PC-9 (cell line): ENCODE results near the gene KIF5A. TPM values are rescaled to one million over a fixed set of nuclear protein-coding genes. Genes with fewer than 3 reads are reported as not detected.

Experiments
- BruUV-seq: library from RNA; stranded (reverse); fragments of 400-500 nt; replicated peaks from 2 replicates; lab custom pipeline; 2021; lab: Mats Ljungman, UMichigan
- CTCF ChIA-PET: fragments of 300-600 bp; sonication (Branson Sonifier 250); formaldehyde crosslinking; loops from one replicate; lab custom pipeline; 2022; ENCODE audit warnings: antibody characterized with exemption; lab: Charles Lee
- POLR2A ChIA-PET: fragments of 300-600 bp; sonication (Branson Sonifier 250); formaldehyde crosslinking; loops from one replicate; lab custom pipeline; 2022; ENCODE audit warnings: antibody characterized with exemption; ENCODE audit not compliant: unreplicated experiment; lab: Charles Lee
- DNase-seq, 2 experiments: peaks; one replicate each; pipeline versions ENCODE4 v3.0.0 to v3.0.0-alpha.2; 2015 to 2022; ENCODE audit warnings: mixed read lengths in 1 of 2
- H2AFZ ChIP-seq: fragments of 200-600 bp; sonication (generic); 2 replicates; pipeline ENCODE4 v1.8.1; 2017; ENCODE audit warnings: antibody characterized with exemption
- H3F3A ChIP-seq: fragments of 200-600 bp; sonication (generic); 2 replicates; pipeline ENCODE4 v1.8.1; 2017; ENCODE audit warnings: antibody characterized with exemption, mild to moderate bottlenecking, low read depth; ENCODE audit not compliant: insufficient read depth
- H3K27ac ChIP-seq: fragments of 200-600 bp; sonication (generic); 2 replicates; pipeline ENCODE4 v1.6.1; 2016; ENCODE audit warnings: mixed run types
- H3K27me3 ChIP-seq: fragments of 200-600 bp; sonication (generic); 2 replicates; pipeline ENCODE4 v1.6.1; 2016; ENCODE audit warnings: low read depth, mixed run types; ENCODE audit not compliant: insufficient read depth
- H3K36me3 ChIP-seq: fragments of 200-600 bp; sonication (generic); 2 replicates; pipeline ENCODE4 v1.6.1; 2016; ENCODE audit warnings: low read depth, mixed run types
- H3K4me1 ChIP-seq: fragments of 200-600 bp; sonication (generic); replicated peaks from 2 replicates; pipeline ENCODE4 v1.6.1; 2016; ENCODE audit warnings: mixed run types; ENCODE audit not compliant: insufficient read depth
- H3K4me2 ChIP-seq: fragments of 200-600 bp; sonication (generic); 2 replicates; pipeline ENCODE4 v1.6.1; 2017; ENCODE audit warnings: mixed run types
- H3K4me3 ChIP-seq: fragments of 200-600 bp; sonication (generic); 2 replicates; pipeline ENCODE4 v1.6.1; 2016; ENCODE audit warnings: mixed run types
- H3K79me2 ChIP-seq: fragments of 200-600 bp; sonication (generic); 2 replicates; pipeline ENCODE4 v1.6.1; 2017; ENCODE audit warnings: low read depth, mixed run types
- H3K9me2 ChIP-seq: fragments of 200-600 bp; sonication (generic); 2 replicates; pipeline ENCODE4 v1.8.1; 2017; ENCODE audit warnings: mild to moderate bottlenecking; ENCODE audit not compliant: insufficient read depth
- H3K9me3 ChIP-seq: fragments of 200-600 bp; sonication (generic); 2 replicates; pipeline ENCODE4 v1.8.1; 2016; ENCODE audit warnings: low read depth; ENCODE audit not compliant: insufficient read depth
- H4K20me1 ChIP-seq: fragments of 200-600 bp; sonication (generic); 2 replicates; pipeline ENCODE4 v1.8.1; 2017; ENCODE audit not compliant: insufficient read depth
- EZH2 ChIP-seq: fragments of 200-600 bp; sonication (generic); IDR thresholded peaks from 2 replicates; pipeline ENCODE4 v1.8.0; 2017; ENCODE audit warnings: antibody characterized with exemption, low read depth
- intact Hi-C: fragments of 100-400 bp; cut with micrococcal nuclease; formaldehyde crosslinking; loops from one replicate; pipeline ENCODE4 v1.10.0; 2022; ENCODE audit not compliant: unreplicated experiment
- total RNA-seq: library from RNA; stranded (reverse); gene quantifications from 2 replicates; pipeline ENCODE4 v1.2.3, GENCODE V29; 2021
- TF ChIP-seq, protein P1 (sequence below): fragments of 200-600 bp; sonication (generic); conservative IDR thresholded peaks from 2 replicates; pipeline ENCODE4 v1.6.1; 2017; ENCODE audit warnings: mixed run types, antibody characterized with exemption, mild to moderate bottlenecking, moderate library complexity

Gene KIF5A
- total RNA-seq, 1 experiment from 2014 or later: 0.07 TPM

DNA sequence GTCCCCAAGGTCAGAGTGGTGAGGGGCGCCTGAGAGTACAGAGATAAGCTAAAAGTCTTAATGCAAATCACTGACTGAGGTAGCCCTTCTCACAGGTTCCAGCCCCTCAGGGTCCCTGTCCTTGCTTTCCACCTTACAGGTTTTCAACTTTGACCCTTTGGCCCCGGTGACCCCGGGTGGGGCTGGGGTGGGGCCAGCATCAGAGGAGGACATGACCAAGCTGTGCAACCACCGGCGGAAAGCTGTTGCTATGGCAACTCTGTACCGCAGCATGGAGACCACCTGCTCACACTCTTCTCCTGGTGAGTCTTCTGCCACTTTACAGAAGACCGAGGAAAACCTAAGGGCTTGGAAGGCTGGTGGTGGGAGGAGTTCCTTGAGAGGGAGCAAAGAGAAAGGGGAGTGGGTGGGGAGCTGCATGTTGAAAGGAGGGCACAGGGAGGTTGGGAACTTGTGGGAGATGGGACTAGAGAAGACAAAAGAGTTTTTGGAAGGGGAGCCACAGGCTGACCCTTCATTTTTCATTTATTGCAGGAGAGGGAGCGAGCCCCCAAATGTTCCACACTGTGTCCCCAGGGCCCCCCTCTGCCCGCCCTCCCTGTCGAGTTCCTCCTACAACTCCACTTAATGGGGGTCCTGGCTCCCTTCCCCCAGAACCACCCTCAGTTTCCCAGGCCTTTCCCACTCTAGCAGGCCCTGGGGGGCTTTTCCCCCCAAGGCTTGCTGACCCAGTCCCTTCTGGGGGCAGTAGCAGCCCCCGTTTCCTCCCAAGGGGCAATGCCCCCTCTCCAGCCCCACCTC is 24.8 kb upstream of the KIF5A start:
- H2AFZ ChIP-seq: no peak overlapping the region
- no TSS peak for BruUV-seq
- peaks cover 22% of the 10 kb centered on the region for H3K4me1 ChIP-seq
- no peak for DNase-seq
- H3K4me2 ChIP-seq: peak overlapping the region; percentile 88; the same call in 1 of the 2 replicates
- H3K9me2 ChIP-seq: no peaks in the 10 kb centered on the region
- peaks cover 36% of the 10 kb centered on the region for H3F3A ChIP-seq
- H3K9me3 ChIP-seq: no peaks in the 10 kb centered on the region
- H3K27me3 ChIP-seq: no peaks in the 10 kb centered on the region
- H3K79me2 ChIP-seq: peaks cover 27% of the 10 kb centered on the region
- TF ChIP-seq, protein P1, sequence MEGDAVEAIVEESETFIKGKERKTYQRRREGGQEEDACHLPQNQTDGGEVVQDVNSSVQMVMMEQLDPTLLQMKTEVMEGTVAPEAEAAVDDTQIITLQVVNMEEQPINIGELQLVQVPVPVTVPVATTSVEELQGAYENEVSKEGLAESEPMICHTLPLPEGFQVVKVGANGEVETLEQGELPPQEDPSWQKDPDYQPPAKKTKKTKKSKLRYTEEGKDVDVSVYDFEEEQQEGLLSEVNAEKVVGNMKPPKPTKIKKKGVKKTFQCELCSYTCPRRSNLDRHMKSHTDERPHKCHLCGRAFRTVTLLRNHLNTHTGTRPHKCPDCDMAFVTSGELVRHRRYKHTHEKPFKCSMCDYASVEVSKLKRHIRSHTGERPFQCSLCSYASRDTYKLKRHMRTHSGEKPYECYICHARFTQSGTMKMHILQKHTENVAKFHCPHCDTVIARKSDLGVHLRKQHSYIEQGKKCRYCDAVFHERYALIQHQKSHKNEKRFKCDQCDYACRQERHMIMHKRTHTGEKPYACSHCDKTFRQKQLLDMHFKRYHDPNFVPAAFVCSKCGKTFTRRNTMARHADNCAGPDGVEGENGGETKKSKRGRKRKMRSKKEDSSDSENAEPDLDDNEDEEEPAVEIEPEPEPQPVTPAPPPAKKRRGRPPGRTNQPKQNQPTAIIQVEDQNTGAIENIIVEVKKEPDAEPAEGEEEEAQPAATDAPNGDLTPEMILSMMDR: no peak
- TF ChIP-seq EZH2: no peak
- no peak overlapping the region for H3K4me3 ChIP-seq
- H4K20me1 ChIP-seq: peaks cover 15% of the 10 kb centered on the region; the same call in 1 of the 2 replicates
- no peaks in the 10 kb centered on the region for H3K36me3 ChIP-seq
- ChIA-PET CTCF (no interaction called here), POLR2A (interaction anchor here (0.6 kb wide), 1 partner anchor 10 kb away, joined by 3 read pairs; no protein-coding TSS in a partner anchor)
- intact Hi-C loops: no loop called here
- no peak overlapping the region for H3K27ac ChIP-seq

DNA sequence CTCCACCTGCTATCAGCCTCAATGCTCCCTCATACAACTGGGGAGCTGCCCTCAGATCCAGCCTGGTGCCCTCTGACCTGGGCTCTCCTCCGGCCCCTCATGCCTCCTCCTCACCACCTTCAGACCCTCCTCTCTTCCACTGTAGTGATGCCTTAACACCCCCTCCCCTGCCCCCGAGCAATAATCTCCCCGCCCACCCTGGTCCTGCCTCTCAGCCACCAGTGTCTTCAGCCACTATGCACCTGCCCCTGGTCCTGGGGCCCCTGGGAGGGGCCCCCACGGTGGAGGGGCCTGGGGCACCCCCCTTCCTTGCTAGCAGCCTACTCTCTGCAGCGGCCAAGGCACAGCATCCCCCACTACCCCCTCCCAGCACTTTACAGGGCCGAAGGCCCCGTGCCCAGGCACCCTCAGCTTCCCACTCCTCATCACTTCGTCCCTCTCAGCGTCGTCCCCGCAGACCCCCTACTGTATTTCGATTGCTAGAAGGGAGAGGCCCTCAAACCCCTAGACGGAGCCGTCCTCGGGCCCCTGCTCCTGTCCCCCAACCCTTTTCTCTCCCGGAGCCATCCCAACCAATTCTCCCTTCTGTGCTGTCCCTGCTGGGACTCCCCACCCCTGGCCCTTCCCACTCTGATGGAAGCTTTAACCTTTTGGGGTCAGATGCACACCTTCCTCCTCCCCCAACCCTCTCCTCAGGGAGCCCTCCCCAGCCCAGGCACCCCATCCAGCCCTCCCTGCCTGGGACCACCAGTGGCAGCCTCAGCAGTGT is 24.0 kb upstream of the KIF5A start:
- Histone ChIP-seq H3K27me3 (no peaks in the 10 kb centered on the region), H3K4me3 (no peak overlapping the region), H4K20me1 (peaks cover 14% of the 10 kb centered on the region; the same call in 1 of the 2 replicates), H2AFZ (no peak overlapping the region), H3K79me2 (peaks cover 25% of the 10 kb centered on the region), H3K4me2 (no peak overlapping the region), H3F3A (peaks cover 36% of the 10 kb centered on the region), H3K27ac (no peak overlapping the region), H3K9me2 (no peaks in the 10 kb centered on the region), H3K36me3 (no peaks in the 10 kb centered on the region), H3K4me1 (peaks cover 22% of the 10 kb centered on the region), H3K9me3 (no peaks in the 10 kb centered on the region)
- no peak for DNase-seq
- no peak for TF ChIP-seq EZH2
- TF ChIP-seq, protein P1: no peak
- intact Hi-C loops: no loop called here
- no TSS peak for BruUV-seq
- ChIA-PET POLR2A (no interaction called here), CTCF (no interaction called here)

DNA sequence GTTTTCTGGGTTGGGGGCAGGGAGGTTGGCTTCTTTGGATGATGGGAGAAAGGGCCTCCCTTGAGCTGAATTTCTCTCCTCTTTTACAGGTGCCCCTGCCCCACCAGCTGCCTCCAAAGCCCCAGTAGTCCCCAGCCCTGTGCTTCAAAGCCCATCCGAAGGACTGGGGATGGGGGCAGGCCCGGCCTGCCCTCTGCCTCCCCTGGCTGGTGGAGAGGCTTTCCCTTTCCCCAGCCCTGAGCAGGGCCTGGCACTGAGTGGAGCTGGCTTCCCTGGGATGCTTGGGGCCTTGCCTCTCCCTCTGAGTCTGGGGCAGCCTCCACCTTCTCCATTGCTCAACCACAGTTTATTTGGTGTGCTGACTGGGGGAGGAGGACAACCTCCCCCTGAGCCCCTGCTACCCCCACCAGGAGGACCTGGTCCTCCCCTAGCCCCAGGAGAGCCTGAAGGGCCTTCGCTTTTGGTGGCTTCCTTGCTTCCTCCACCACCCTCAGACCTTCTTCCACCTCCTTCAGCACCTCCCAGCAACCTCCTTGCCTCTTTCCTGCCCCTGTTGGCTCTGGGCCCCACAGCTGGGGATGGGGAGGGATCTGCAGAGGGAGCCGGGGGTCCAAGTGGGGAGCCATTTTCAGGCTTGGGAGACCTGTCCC is 23.2 kb upstream of the KIF5A start:
- H3K9me3 ChIP-seq: no peaks in the 10 kb centered on the region
- H3K27me3 ChIP-seq: no peaks in the 10 kb centered on the region
- H2AFZ ChIP-seq: no peak overlapping the region
- no TSS peak for BruUV-seq
- H3K27ac ChIP-seq: no peak overlapping the region
- H3K9me2 ChIP-seq: no peaks in the 10 kb centered on the region
- no peak overlapping the region for H3K4me2 ChIP-seq
- CTCF ChIA-PET: no interaction called here
- no peak overlapping the region for H3K4me3 ChIP-seq
- 0 out of 2 replicates have a peak, but pooled peaks cover 5% of the 10 kb centered on the region for H3K36me3 ChIP-seq
- H3K79me2 ChIP-seq: peaks cover 25% of the 10 kb centered on the region
- TF ChIP-seq EZH2: no peak
- TF ChIP-seq, protein P1: no peak
- H3F3A ChIP-seq: peaks cover 34% of the 10 kb centered on the region
- no peak for DNase-seq
- POLR2A ChIA-PET: no interaction called here
- H3K4me1 ChIP-seq: peaks cover 14% of the 10 kb centered on the region
- H4K20me1 ChIP-seq: peaks cover 14% of the 10 kb centered on the region; the same call in 1 of the 2 replicates
- intact Hi-C loops: no loop called here
